Neural cell (in vitro differentiated cells): ENCODE measurements around the gene DLG4. TPM values are rescaled to one million over a fixed set of nuclear protein-coding genes. Genes with fewer than 3 reads are reported as not detected.

ENCODE experiments used
- H2AFZ ChIP-seq: fragments of 200-600, 300-800 bp; sonication (generic), shearing (Covaris generic); 2 replicates; pipeline ENCODE4 v1.6.0; 2014; ENCODE audit warnings: low read depth, mild to moderate bottlenecking, antibody characterized with exemption, low read length, moderate library complexity
- H3F3A ChIP-seq: fragments of 200-600 bp; shearing (Covaris generic); 2 replicates; pipeline ENCODE4 v1.6.1; 2016; ENCODE audit warnings: mild to moderate bottlenecking, moderate library complexity, mixed read lengths, antibody characterized with exemption, low read length; ENCODE audit not compliant: insufficient read depth, poor library complexity, severe bottlenecking
- H3K27ac ChIP-seq: fragments of 200-600, 300-800 bp; sonication (generic), shearing (Covaris generic); 2 replicates; pipeline ENCODE4 v1.5.1; 2014; ENCODE audit warnings: mild to moderate bottlenecking, low read length, moderate library complexity
- H3K27me3 ChIP-seq: fragments of 300-800, 200-600 bp; sonication (generic), shearing (Covaris generic); 2 replicates; pipeline ENCODE4 v1.6.0; 2014; ENCODE audit warnings: mild to moderate bottlenecking, low read depth, low read length, moderate library complexity; ENCODE audit not compliant: insufficient read depth
- H3K36me3 ChIP-seq: fragments of 300-800, 200-600 bp; sonication (generic), shearing (Covaris generic); 2 replicates; pipeline ENCODE4 v1.5.1; 2014; ENCODE audit warnings: mild to moderate bottlenecking, antibody characterized with exemption, low read length, moderate library complexity; ENCODE audit not compliant: insufficient read depth
- H3K4me2 ChIP-seq: fragments of 300-800, 200-600 bp; sonication (generic), shearing (Covaris generic); 2 replicates; pipeline ENCODE4 v1.6.0; 2014; ENCODE audit warnings: mild to moderate bottlenecking, low read length
- H3K4me3 ChIP-seq: fragments of 300-800, 200-600 bp; sonication (generic), shearing (Covaris generic); 2 replicates; pipeline ENCODE4 v1.5.1; 2014; ENCODE audit warnings: mild to moderate bottlenecking, low read length, moderate library complexity
- H3K79me2 ChIP-seq: fragments of 200-600 bp; shearing (Covaris generic); replicated peaks from 2 replicates; pipeline ENCODE4 v1.6.0; 2014; ENCODE audit warnings: mild to moderate bottlenecking, low read length, moderate library complexity; ENCODE audit not compliant: insufficient read depth
- H3K9ac ChIP-seq: fragments of 300-800, 200-600 bp; sonication (generic), shearing (Covaris generic); 2 replicates; pipeline ENCODE4 v1.6.1; 2016; ENCODE audit warnings: mild to moderate bottlenecking, low read length, mixed read lengths
- H3K9me2 ChIP-seq: fragments of 200-600 bp; shearing (Covaris generic); 2 replicates; pipeline ENCODE4 v1.6.1; 2016; ENCODE audit warnings: mild to moderate bottlenecking, low read length, mixed read lengths; ENCODE audit not compliant: insufficient read depth
- H3K9me3 ChIP-seq: fragments of 200-600, 300-800 bp; sonication (generic), shearing (Covaris generic); 2 replicates; pipeline ENCODE4 v1.6.1; 2016; ENCODE audit warnings: mild to moderate bottlenecking, mixed run types, low read length, moderate library complexity, mixed read lengths
- H4K20me1 ChIP-seq: fragments of 200-600 bp; shearing (Covaris generic); 2 replicates; pipeline ENCODE4 v1.6.1; 2016; ENCODE audit warnings: mild to moderate bottlenecking, mixed run types; ENCODE audit not compliant: insufficient read depth
- CTCF ChIP-seq: fragments of 450-650 bp; IDR thresholded peaks from 2 replicates; pipeline ENCODE4 v1.5.1; 2014; ENCODE audit warnings: antibody characterized with exemption, mild to moderate bottlenecking, moderate library complexity; ENCODE audit not compliant: poor library complexity, severe bottlenecking
- EZH2 ChIP-seq: fragments of 200-600, 300-800 bp; shearing (Covaris generic), sonication (generic); IDR thresholded peaks from 2 replicates; pipeline ENCODE4 v1.6.1; 2014; ENCODE audit warnings: antibody characterized with exemption, low read length, borderline replicate concordance, mild to moderate bottlenecking; ENCODE audit not compliant: insufficient read depth, poor library complexity, severe bottlenecking
- POLR2AphosphoS5 ChIP-seq: IDR thresholded peaks from 2 replicates; pipeline ENCODE4 v1.6.1; 2012
- RAD21 ChIP-seq: fragments of 450-650 bp; conservative IDR thresholded peaks from 2 replicates; pipeline ENCODE4 v1.6.1; 2014; ENCODE audit warnings: antibody characterized with exemption, mild to moderate bottlenecking, moderate library complexity
- SMC3 ChIP-seq: fragments of 450-650 bp; conservative IDR thresholded peaks from 2 replicates; pipeline ENCODE4 v1.6.1; 2014; ENCODE audit warnings: antibody characterized with exemption, mild to moderate bottlenecking, moderate library complexity; ENCODE audit not compliant: poor library complexity
- polyA plus RNA-seq: library from polyadenylated mRNA; depleted of rRNA; stranded (reverse); fragments of >200 nt; gene quantifications from 2 replicates; pipeline ENCODE4 v1.2.3, GENCODE V29; 2014
- TF ChIP-seq, protein P1 (sequence below): IDR thresholded peaks from 2 replicates; pipeline ENCODE4 v1.6.1; 2012; ENCODE audit warnings: borderline replicate concordance

DLG4 gene
- polyA plus RNA-seq, 1 donor from 2014 or later = 126 TPM

- TF ChIP-seq SMC3 = no peak
Measured at GRCh38 chr17:7260151-7260550, 40.5 kb upstream of the DLG4 start (continued).

DNA sequence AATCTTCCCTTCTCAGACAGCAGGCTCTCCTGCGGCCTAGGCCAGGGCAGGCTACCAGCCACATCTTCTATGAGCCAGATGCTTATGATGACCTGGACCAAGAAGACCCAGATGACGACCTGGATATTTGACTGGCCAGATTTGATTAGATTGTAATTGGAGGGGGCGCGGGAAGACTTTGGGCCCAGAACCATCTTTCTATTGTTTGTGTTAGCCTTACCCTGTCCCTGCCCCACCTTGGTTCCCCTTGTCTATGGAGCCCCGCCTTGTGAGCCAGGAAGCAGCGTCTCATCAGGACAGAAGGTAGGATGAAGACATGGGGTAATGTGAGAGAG, 39.9 kb upstream of the DLG4 start:
- Histone ChIP-seq H3K36me3 (peaks cover 4% of the 10 kb centered on the region), H3K9ac (no peak overlapping the region), H3K27me3 (peaks cover 56% of the 10 kb centered on the region), H3K4me3 (no peak overlapping the region), H3K79me2 (no peaks in the 10 kb centered on the region), H3K9me2 (no peaks in the 10 kb centered on the region), H3K9me3 (no peaks in the 10 kb centered on the region), H3F3A (no peaks in the 10 kb centered on the region), H4K20me1 (no peaks in the 10 kb centered on the region), H3K4me2 (no peak overlapping the region), H3K27ac (no peak overlapping the region), H2AFZ (no peak overlapping the region)
- TF ChIP-seq, protein P1, sequence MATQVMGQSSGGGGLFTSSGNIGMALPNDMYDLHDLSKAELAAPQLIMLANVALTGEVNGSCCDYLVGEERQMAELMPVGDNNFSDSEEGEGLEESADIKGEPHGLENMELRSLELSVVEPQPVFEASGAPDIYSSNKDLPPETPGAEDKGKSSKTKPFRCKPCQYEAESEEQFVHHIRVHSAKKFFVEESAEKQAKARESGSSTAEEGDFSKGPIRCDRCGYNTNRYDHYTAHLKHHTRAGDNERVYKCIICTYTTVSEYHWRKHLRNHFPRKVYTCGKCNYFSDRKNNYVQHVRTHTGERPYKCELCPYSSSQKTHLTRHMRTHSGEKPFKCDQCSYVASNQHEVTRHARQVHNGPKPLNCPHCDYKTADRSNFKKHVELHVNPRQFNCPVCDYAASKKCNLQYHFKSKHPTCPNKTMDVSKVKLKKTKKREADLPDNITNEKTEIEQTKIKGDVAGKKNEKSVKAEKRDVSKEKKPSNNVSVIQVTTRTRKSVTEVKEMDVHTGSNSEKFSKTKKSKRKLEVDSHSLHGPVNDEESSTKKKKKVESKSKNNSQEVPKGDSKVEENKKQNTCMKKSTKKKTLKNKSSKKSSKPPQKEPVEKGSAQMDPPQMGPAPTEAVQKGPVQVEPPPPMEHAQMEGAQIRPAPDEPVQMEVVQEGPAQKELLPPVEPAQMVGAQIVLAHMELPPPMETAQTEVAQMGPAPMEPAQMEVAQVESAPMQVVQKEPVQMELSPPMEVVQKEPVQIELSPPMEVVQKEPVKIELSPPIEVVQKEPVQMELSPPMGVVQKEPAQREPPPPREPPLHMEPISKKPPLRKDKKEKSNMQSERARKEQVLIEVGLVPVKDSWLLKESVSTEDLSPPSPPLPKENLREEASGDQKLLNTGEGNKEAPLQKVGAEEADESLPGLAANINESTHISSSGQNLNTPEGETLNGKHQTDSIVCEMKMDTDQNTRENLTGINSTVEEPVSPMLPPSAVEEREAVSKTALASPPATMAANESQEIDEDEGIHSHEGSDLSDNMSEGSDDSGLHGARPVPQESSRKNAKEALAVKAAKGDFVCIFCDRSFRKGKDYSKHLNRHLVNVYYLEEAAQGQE = no peak
- no peak for TF ChIP-seq SMC3

- Histone ChIP-seq H3K27ac (no peak overlapping the region), H3K9me2 (no peaks in the 10 kb centered on the region), H3K4me3 (no peak overlapping the region), H3K4me2 (no peak overlapping the region), H3F3A (no peaks in the 10 kb centered on the region), H3K36me3 (peaks cover 4% of the 10 kb centered on the region), H3K79me2 (peaks cover 1% of the 10 kb centered on the region), H2AFZ (no peak overlapping the region), H3K9me3 (no peaks in the 10 kb centered on the region), H3K27me3 (peaks cover 50% of the 10 kb centered on the region), H3K9ac (no peak overlapping the region), H4K20me1 (no peaks in the 10 kb centered on the region)
- TF ChIP-seq CTCF = no peak
Measured at GRCh38 chr17:7258731-7259554, 39.3 kb upstream of the DLG4 start.

DNA sequence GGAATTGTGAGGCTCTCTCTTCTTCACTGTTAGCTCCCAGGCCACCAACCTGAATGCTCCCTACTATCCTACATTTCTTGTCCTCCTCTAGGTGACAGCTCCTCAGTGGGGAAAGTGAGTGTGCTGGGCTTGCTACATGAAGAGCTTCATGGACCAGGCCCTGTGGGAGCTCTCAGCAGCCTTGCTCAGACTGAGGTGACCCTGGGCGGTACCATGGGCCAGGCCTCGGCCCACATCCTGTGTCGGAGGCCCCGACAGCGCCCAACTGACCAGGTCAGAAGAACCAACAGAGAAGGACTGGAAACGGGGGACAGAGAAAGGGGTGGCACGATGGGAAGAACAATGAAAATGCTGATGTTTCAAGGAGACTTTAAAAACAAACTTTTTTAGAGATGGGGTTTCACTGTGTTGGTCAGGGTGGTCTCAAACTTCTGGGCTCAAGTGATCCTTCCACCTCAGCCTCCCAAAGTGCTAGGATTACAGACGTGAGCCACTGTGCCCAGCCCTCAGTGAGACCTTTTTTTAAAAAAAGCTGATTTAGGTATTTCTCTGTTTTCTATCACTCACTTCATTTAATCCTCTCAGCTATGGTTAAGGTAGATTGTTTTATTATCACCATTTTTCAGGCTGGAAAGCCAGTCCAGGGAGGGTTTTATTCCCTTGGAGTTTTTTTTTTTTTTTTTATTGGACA, 37.3 kb upstream of the DLG4 start:
- H4K20me1 ChIP-seq = no peaks in the 10 kb centered on the region
- H2AFZ ChIP-seq = no peak overlapping the region
- no peaks in the 10 kb centered on the region for H3K9me3 ChIP-seq
- no peak overlapping the region for H3K27ac ChIP-seq
- H3K9me2 ChIP-seq = no peaks in the 10 kb centered on the region
- no peak overlapping the region for H3K9ac ChIP-seq
- no peak overlapping the region for H3K4me3 ChIP-seq
- H3F3A ChIP-seq = no peaks in the 10 kb centered on the region
- peaks cover 4% of the 10 kb centered on the region for H3K36me3 ChIP-seq
- TF ChIP-seq RAD21 (no peak), POLR2AphosphoS5 (no peak), EZH2 (no peak)
- H3K79me2 ChIP-seq = peaks cover 12% of the 10 kb centered on the region
- no peak overlapping the region for H3K4me2 ChIP-seq
- H3K27me3 ChIP-seq = peaks cover 30% of the 10 kb centered on the region
